Fibroblast of pulmonary artery (primary cell): ENCODE results near the gene CAPN5.

Experiments used
- DNase-seq: peaks from one replicate; pipeline ENCODE4 v3.0.0-alpha.2; 2010; ENCODE audit warnings: low read depth
- H3K4me3 ChIP-seq: replicated peaks from 2 replicates; pipeline ENCODE4 v1.5.1; 2011; ENCODE audit warnings: low read depth, mild to moderate bottlenecking, control low read depth, low read length, moderate library complexity
- TF ChIP-seq, protein P1 (sequence below): IDR thresholded peaks from 2 replicates; pipeline ENCODE4 v1.5.1; 2011; ENCODE audit warnings: mild to moderate bottlenecking, control low read depth, low read length, inconsistent platforms; ENCODE audit errors: missing control alignments

Gene CAPN5

DNA sequence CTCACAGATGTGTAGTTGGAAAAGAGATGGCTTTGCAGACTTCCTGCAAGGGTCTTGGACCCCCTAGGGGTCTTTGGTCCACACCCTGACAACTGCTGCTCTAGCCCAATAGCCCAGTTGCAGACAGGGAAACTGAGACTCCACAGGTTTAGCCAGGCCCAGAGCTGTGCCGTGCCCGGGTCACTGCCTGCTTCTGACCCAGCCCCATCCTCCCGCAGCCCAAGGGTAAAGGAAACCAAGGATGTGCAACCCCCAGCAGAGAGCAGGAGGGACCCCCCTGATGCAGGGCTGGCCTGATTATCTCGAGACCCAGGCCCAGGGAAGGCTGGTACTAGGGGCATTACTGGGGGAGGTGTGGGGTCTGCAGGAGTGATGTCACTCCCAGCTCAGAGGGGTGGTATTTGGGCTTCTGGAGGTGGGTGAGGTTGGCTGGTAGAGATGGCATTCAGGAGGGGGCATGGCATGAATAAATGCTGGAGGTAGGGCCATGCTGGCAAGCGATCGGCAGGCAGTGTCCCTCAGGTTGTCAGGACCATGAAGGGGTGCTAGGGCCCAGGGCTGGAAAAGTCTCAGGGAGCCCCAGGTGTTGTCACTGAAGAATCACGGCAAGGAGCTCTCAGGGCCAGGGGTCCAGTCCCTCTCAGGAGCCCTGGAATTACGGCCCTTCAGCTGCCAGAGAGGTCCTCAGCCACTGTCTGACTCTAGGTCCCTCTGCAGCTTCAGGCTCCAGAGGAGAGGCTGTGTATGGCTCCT lies 82.4 kb downstream of the CAPN5 start:
- no peak for DNase-seq
- TF ChIP-seq, protein P1, sequence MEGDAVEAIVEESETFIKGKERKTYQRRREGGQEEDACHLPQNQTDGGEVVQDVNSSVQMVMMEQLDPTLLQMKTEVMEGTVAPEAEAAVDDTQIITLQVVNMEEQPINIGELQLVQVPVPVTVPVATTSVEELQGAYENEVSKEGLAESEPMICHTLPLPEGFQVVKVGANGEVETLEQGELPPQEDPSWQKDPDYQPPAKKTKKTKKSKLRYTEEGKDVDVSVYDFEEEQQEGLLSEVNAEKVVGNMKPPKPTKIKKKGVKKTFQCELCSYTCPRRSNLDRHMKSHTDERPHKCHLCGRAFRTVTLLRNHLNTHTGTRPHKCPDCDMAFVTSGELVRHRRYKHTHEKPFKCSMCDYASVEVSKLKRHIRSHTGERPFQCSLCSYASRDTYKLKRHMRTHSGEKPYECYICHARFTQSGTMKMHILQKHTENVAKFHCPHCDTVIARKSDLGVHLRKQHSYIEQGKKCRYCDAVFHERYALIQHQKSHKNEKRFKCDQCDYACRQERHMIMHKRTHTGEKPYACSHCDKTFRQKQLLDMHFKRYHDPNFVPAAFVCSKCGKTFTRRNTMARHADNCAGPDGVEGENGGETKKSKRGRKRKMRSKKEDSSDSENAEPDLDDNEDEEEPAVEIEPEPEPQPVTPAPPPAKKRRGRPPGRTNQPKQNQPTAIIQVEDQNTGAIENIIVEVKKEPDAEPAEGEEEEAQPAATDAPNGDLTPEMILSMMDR = no peak
- H3K4me3 ChIP-seq = no peak overlapping the region

DNA sequence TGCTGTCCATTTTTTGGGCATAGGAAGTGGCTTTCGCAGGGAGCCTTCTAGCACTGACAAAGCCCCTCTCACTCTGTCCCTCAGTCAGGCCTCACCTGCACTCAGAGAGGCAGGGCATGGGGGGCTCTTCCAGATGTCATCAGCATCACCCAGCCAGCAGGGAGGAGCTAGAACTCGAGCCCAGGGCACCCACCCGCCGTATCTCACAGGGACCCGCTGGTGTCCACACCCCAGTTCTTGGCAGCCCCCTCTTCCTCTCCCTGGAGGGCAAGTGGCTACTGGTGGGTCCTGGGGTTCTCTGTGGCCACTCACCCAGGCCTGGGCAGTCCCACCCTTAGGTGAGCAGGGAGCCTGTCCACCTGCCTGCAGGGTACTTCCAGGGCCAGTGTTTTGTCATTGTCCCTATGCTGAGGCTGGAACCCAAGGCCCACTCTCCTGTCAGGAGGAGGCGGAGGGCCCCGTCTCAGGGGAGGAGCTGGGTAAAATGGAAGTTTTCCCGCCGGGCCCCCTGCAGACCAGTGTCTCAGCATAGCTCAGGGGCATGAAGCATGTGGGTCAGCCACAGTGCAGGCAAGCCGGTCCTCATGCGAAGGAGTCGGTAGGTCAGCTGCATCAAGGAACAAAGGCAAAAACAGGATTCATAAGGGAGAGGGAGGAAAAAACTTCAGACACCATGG lies 83.1 kb downstream of the CAPN5 start:
- TF ChIP-seq, protein P1 = no peak
- H3K4me3 ChIP-seq = no peak overlapping the region
- DNase-seq = no peak

DNA sequence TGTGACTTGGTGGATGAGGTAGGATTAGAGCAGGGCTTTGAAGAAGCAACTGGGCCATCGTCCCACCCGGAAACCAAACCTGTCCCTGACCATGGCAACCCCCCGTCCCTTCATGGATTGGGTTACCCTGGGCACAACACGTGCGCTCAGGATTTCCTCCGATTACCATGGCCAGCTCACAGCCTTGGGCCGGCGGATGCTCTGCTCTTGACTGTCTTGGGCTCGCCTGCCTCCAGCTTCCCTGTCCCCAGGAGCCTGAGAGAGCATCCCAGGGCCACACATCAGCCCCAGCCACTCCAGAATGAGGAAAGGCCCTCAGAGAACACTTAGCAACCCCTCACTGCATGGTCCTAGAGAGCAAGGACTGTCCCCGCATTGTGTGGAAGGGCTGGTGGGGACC lies 84.1 kb downstream of the CAPN5 start:
- TF ChIP-seq, protein P1 = no peak
- no peak for DNase-seq
- H3K4me3 ChIP-seq = no peak overlapping the region

DNA sequence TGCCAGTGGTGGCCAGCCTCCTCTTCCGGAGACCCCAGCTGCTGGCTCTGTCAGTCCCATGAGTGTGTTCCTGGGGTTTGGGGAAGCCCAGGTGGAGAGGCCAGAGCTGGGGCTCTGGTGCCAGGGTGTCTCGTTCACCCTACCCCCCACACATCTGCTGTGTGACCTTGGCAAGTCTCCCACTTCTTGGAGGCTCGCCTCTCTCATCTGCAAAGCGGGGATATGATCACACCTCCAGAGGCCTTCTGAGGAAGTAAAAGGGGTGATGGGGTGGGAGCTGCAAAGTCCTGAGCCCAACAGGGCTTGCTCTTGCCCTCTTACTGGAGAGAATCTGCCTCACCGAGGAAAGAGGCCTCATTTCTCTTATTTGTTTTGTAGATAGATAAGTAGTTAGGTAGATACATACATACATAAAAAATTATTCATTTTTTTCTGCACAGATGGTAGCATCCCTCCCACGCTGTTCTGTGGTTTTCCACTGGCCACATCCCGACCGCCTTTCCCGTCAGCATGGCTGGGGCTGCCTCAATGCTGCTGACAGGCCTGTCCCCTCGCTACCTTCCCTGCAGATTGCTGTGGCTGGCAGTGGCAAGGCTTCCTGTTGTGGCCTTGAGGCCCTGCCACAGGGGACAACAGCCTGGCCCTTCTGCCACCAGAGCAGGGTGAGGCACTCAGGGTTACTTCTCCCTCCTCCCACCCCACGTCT lies 85.2 kb downstream of the CAPN5 start:
- TF ChIP-seq, protein P1 = no peak
- H3K4me3 ChIP-seq = no peak overlapping the region
- DNase-seq = peak; percentile 36

DNA sequence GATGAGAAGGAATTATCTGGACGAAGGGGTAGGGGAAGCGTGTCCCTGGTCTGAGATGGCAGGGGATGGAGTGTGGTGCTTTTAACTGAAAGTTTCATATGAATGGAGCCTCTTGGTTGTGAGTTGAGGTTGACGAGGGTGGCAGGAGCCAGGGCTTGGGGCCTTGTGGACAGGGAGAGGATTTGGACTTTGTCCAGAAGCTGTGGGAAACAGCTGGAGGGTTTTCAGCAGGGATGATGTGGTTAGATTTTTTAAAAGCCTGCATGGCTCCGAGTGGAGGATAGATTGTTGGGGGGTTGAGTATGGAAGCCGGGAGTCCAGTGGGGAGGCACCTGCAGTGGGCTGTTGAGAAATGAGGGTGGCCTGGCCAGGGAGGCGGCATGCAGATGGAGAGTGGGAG lies 86.1 kb downstream of the CAPN5 start:
- peak; percentile 35 for DNase-seq
- H3K4me3 ChIP-seq = no peak overlapping the region
- TF ChIP-seq, protein P1 = no peak

DNA sequence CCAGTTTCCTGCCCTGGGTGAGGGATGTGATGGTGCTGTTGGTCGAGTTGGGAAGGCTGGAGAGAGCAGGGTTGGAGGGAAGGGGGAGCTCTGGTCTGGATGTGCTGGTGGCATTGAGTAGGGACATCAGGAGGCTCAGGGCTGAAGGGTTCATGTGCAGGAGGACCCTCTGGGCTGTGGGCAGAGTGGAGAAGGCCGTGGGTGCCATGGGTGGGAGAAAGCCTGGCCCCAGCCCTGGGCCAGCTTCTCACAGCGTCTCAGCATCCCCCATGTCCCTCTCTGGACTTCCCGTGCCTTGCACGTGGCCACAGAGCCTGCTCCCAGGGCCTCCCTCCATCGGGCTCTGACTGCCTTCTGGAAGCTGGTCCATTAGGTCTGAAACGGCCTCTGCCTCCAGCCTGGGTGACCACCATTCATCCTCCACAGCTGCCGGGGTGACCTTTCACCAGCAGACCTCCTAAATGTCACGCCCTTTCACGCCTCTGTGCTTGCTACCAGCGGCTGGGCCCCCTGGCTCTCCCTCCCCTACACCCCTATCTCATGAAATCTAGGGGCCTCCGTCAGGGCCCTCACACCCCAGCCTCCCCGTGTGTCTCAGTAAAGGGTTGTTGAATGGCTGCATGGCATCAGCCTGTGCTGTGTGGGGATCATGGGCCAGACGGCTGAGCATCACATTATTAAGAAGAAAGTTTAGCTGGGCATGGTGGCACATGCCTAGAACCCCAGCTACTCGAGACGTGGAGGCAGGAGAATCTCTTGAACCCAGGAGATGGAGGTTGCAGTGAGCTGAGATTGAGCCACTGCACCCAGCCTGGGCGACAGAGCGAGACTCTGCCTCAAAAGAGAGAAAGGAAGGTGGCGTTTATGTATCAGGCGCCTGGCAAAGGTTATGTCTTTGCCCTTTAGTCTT lies 86.8 kb downstream of the CAPN5 start:
- no peak for DNase-seq
- no peak overlapping the region for H3K4me3 ChIP-seq
- TF ChIP-seq, protein P1 = no peak
